GM21723 (cell line): ENCODE data around the gene LRMDA.
"Not testable (repeated sequence)": the region's sequence is repeated elsewhere in the genome, so short reads cannot be mapped to it uniquely, and the experiment has no call there.

Source experiments
- ATAC-seq: cut with Tn5 transposase; IDR thresholded peaks from one replicate; pipeline ENCODE4 v1.9.1; 2021; ENCODE audit warnings: mild to moderate bottlenecking, moderate library complexity; ENCODE audit not compliant: unreplicated experiment

The LRMDA gene

DNA sequence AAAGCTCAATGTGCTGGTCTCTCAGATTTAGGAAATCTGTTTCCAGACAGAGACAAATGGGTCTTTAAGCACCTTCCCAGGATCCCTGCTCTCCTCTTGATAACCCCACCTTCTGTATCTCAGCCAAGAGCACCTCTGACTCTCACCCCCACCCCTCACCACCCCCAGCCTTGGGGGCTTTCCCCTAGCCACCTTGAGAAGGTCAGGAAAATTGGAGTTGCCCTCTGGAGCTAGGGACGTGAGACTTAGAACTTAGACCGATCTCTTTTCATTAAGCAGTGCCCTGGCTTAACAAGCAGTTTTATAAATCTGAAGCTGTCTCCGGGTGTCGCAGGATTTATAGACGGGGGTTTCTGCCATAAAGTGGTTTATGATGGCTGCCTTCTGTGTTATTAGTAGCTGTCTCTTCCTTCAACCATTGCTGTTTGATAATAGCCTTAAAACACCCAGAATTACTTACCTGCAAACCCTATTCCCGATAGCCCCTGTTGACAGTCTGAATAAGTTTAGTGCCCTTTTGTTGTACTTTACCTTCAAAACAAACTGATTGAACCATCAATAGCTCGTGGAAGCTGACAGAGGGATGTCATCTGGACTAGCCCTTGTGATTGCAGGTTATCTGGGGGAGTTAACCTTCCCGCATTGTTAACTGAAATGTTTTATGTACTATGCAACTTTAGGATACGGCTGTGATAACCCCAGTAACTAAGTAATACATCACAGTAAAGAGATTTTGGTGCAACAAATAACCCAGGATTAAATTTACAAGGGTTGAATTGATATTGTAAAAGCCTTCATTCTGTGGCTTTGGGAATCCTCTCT, 621.5 kb downstream of the LRMDA start:
- ATAC-seq = no peak

DNA sequence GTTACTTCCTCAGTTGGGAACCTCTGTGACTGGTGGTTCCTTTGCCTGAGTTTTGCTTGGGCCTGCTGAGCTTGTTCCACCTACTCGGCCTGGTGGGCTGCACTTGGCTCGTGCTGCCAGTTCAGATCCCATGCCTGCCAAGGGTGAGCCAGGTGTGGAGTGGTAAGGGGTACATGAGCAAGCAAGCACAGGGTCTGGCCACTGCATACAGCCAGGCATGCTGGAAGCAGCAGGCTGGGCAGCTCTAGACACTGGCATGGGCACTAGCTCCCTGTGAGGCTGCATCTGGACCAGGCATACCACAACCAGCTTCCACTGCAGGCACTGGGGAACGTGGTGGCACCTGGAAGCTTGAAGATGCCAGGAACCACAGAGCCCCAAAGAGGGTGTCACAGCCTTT, 624.0 kb downstream of the LRMDA start:
- ATAC-seq = no peak

DNA sequence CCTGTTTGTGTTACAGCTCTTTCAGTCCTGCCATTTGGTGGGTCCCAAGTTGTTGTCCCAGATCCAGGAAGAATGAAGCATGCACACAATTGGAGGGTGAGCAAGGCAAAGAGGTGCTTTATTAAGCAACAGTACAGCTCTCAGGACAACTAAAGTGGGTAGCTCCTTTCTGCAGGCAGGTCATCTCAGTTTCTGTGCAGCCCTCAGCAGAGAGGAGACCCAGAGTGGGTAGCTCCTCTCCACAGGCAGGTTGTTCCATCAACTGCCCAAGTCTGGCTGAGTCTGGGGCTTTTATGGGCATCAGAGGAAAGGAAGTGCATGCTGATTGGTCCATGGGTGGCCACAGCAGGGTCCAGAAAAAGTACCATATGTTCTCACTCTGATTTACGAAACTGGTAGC, 624.5 kb downstream of the LRMDA start:
- no peak for ATAC-seq

DNA sequence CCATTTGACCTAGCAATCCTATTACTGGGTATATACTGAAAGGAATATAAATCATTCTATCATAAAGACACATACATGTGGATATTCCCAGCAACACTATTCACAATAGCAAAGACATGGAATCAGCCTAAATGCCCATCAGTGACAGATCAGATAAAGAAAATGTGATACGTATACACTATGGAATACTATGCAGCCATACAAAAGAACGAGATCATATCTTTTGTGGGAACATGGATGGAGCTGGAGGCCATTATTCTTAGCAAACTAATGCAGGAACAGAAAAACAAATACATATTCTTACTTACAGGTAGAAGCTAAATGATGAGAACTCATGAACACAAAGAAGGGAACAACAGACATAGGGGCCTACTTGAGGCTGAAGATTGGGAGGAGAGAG, 629.6 kb downstream of the LRMDA start:
- ATAC-seq = not testable (repeated sequence)

DNA sequence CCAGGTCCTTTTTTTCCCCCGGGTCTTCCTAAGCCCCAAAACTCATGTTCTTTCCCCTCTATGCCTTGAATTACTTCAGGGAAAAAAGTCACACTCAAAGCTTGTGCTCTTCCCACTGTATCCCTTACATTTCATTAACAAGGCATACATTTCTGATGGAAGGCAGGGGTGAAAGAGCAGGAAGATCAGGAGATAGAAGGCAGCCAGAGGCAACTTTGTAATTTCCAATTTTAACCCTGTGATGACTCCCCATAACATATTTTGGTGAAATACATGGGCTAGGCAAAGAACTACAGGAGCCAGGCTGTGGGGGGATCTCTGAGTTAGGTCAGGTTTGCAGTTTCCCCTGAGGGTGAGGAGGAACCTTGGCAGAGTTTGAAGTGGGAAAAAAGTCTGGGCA, 635.0 kb downstream of the LRMDA start:
- ATAC-seq = no peak

DNA sequence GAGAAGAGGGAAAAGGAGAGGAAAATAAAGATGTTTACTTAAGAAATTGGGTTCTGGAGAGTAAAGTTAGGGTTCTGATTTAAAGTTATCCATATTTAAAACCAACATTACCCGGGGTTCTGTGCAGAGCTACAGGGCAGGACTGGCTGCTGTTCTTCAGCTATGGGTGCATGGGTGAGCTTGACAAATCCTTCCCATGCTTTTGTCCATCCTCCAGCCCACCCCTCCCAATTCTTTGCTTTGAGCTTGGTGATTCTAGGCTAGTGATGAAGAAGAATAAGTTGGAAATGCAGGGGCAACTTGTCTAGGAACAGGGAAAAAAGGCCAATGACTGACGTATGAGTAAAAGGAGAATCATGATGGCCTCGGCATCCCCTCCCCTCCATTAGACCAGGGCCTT, 636.0 kb downstream of the LRMDA start:
- ATAC-seq = no peak

DNA sequence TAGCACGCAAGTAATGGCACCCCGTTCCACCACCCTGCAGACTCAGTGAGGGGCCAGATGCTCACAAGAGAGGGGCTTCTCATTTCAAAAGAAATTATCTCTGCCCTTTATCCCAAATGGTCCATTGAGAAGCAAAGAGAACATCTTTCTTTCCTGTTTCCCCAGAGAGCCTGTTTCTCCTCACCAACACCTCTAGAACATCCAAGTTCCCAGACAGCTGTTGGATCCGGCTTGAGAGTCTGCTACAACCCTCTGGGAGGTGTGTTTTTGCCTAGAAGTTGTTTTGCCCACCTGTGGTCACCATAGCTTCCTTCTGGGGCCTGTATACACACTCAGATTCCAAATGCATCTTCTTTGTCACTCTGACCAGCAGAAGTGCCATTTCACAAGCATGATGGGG, 637.4 kb downstream of the LRMDA start:
- ATAC-seq = no peak

DNA sequence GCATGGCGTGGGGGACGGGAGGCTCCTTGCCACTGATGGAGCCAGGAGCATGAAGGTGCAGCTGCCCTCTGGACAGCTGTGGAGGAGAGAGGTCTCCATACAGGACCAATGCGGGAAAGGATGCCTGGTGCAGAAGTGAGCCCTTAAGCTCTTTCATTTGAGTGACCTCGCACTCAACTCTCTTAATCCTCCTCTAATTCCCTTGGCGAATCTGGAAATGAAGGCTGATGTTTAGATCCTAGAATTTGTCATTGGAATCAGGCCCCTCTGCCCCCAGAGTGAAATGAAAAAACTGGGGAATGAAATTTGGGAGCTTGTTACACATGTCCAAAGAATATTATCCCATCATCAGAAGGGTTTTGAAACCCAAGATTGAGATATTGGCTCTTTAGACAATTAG, 639.5 kb downstream of the LRMDA start:
- no peak for ATAC-seq

DNA sequence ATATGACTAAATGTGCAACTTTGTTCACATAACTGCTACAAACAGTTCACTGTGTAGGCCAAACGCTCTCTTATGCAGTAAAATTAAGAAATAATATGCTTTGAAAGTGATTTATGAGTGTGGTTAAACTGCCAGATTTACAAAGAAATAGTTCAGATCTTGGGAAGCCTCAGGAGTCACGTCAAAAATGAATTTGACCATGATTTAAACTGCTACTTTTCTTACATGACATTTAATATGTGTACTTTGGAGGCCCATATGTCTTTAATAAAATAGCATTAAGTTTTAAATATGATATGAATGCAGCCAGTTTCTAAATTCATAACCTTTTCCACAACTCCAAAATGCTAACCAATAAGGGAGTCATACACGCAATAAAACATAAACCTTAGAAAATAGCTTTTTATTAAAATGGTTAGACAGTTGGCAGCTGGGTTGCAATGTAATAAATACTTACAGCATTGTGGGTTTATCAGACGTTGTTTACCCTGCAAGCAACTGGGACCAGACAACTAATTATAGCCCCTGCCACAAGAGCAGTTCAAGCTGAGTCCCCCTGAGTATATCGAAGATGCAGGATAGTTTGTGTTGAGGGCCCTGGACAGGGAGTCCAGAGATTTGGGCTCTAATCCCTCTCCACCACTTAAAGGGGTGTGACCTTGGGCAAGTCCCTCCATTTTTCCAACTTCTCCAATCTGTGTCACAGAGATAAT, 640.4 kb downstream of the LRMDA start:
- no peak for ATAC-seq

DNA sequence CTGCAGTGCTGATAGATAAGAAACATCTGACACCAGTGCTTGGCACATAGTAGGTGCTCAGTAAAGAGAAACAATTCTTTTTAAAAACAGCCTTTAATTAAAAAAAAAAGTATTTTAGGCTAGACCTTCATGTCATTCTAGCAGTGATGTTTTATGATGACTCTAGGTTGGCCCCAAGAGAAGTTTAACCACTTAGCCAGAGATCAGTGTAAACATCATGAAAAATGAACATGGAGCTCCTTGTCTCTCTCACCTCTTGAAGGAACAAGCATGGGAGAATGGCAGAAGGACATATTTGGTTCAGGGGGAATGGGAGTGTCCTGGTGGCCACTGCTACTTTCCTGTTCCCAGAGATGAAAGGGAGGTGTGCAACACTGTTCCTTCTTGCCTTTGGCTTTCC, 641.0 kb downstream of the LRMDA start:
- no peak for ATAC-seq

DNA sequence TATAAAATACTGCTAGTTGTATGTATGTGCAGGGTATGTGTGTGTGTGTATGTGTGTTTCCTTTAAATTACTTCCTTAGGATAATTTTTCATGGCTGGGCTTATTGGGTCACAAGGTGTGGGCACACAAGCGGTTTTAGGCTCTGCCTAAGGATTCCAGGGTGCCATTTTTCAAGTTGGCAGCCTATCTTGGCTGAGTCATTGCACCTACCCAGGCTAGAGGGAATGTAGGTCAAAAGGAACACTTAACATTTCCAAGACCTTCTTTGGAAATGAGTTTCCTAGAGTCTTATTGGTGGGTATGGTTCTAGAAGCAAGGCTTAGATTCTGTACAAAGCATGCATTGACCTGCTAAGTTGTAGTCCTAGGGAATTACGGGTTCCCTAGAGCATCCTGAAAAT, 642.1 kb downstream of the LRMDA start:
- ATAC-seq = no peak

DNA sequence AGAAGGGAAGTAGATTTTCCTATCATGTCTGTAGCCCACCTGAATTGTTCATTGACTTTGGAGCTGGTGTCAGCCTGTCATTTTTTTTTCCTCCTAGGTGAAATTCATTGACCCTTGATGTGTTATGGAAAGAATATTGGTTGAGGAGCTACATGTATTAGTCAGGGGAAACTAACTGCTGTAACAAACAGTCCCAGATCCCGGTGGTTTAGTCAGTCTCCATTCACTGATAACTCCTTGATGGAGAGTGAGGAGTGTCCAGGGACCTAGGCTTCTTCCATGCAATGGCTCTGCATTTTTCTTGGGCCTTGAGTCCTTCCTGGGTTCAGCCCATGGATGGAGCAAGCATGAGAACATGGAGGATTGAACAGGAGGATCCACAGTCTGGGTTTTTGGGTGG, 643.2 kb downstream of the LRMDA start:
- ATAC-seq = no peak

DNA sequence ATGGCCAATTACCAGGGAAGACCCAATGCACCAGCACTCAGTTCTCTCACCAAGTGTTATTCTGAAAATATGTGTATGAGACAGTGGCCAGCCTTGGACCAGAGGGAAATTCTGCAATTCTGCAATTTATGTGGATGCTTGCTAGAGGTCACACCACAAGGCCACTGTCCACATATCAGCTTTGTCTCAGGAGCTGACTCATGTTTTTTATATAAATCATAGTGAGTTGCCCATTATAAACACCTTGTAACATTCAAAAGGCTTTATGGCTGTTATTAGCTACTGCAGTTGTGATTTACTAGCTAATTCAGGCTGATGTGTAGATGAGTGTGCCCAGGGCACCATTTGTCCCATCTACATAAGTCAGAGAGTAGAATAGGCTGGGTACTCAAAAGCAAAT, 649.0 kb downstream of the LRMDA start:
- no peak for ATAC-seq

DNA sequence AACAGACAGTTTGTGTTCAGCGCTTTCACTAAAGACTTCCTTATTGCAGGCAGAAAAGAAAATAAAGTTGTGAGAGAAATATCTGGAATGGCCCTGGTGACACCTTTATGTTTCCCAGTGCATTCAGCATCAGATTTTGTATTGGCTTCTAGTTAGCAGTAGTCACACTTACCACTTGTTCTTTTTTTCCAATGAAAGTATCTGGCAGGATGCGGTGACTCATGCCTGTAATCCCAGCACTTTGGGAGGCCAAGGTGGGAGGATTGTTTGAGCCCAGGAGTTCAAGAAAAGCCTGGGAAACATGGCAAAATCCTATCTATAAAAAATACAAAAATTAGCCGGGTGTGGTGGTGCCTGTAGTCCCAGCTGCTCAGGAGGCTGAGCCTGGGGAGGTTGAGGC, 649.6 kb downstream of the LRMDA start:
- ATAC-seq = no peak

DNA sequence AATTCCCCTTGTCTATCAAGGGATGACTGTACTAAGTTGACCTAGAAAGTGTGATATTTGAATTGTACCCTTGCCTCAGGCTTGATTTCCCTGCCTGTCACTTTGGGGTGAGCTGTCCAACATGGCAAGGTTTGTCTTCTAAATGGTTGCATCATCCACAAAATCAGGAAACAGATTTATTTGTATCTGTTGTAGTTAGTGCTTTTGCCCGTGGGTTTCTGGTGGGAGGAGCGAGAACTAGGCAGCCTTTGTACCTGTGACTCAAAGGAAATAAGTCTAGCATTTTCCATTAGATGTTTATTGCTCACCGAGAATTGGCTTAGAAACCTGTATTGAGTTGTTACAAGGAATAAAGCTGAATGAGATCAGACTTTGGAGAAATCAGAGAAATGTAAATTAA, 650.8 kb downstream of the LRMDA start:
- no peak for ATAC-seq

DNA sequence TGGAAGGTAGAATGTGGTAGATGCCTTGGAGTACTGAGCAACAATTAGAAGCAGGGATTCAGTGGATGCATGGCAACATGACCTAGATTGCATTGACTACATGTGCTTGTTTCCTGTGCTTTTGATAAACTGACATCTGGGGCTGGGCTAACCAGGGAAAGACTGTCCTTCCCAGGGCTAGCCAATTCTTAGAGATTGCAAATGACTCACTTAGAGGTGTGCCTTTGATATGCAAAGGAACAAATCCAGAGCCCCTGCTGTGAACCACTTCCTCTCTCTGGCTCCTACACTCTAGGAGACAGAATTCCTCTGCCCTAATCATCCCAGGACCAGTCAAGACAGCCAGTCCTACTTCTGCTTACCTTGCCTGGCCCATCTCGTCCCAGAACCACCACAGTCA, 651.5 kb downstream of the LRMDA start:
- no peak for ATAC-seq

DNA sequence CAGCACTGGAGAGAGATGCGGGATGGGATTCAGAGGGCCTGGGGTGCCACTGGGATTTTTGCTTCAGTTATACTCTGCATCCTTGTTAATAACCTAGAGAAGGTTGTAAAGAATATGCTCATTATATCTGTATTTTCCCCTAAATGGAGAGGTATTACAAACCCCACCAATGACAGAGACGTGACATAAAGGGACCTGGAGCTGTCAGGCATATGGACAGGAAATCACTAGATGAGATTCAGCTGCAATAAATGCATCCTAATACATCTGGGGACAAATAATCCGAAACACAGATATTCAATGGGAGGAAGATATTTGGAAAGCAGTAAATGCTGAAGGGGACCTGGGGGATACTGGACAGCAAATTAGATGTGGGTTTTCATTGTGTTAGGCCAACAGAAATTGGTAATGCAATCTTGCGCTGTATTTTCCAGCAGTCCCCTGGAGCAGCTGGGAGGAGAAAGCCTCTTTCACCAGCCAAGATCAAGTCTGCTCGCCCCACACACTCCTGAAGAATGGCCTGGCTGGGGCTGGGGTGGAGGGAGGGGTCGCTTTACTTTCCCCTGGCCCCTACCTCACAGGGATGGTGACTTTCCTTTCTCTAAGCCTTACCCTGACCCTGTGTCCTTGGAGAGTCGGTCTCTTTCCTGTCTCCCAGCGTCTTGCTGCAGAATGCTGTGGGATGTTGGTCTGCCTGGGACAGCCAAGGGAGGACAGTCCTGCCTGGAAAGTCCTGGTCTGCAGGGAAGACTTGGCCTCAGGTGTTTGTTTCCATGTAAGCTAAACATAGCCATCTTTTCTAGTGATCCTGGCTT, 653.8 kb downstream of the LRMDA start:
- no peak for ATAC-seq

DNA sequence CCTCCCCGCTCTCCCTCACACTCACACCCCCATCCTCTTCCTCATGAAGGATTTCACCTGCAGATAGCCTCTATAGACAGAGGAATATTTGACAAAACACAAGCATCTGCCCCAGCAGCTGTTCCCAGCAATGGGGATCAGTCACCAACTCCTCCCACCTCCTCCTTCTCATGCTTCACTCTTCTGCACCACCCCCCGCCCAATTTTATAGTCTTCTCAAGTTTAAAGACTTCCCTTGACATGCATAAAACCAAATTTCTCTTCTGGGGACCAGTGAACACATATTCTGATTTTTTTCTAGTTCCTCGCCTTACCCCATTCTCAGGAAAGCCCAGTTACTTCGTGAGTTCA, 654.4 kb downstream of the LRMDA start:
- no peak for ATAC-seq

DNA sequence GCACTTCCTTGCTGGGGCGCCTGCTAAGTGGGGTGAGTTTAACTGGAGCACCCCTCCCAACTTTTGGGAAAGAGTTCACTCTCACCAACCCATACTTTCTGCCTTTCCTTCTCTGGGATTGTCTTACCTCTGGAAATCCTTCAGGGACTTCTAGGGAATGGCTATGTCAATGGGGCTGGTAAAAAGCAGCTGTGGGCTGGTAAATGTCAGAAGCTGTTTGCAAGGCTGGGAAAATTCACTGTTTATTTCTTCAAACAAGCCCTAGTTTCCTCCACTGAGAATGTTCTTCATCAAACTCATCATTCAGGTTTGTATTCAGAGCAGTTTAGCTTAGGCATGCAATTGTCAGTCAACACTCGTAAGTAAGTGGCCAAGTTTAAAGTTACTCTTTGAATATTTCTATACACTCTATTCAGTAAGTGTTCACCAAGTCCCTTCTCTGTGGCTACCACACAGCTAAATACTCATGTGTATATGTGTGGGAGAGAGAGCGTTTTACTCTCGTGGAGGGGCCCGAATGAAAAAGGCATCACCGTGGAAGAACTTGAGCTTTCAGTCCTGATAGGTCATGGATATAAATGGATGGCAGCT, 654.8 kb downstream of the LRMDA start:
- ATAC-seq = no peak

DNA sequence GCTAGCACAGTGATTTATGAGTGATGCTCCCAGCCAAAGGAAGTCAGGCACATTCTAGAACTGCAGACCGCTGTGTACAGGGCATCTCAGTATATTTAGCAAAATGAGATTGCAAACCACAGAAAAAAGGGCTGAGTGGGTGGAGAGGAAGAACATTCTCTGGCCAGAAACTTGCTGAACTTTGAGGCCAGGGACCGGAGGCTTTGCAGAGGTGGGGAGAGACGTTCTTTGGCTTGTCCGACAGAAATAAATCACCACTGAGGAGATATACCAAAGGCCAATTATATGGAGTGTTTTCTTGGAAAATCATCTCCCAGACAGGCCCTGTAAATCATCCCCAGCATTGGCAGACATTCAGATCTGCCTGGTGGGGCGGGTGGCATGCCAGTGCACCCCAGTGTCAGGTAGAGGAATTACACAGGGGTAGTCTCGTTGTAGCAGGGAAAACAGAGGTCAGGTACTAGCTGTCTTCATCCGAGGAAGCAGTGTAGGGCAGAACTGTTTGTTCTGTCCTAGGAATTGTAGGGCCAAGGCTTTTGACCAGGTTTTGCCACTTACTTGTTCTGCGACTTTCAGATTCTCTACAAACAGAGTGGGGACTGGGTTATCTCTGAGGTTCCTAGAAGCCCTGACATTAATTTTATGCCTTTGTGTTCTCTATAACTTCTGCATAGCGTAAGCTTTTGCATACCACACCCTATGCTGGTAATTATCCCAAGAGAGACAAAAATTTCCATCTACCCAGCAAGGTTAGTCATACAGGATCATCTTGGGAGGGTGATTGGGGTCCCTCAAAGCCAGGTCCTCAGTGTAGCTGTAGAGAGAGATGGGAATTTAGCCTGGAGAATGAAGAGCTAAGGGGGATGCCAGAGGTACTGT, 655.6 kb downstream of the LRMDA start:
- peak; percentile 56 for ATAC-seq
